GM21786 (cell line): Measurements from ENCODE around the gene LRIG1.
A peak's percentile ranks its signal among the peaks of the same experiment; 100 is the strongest.

Source experiments
- ATAC-seq: cut with Tn5 transposase; IDR thresholded peaks from one replicate; pipeline ENCODE4 v1.9.1; 2021; ENCODE audit not compliant: unreplicated experiment

LRIG1 gene, protein sequence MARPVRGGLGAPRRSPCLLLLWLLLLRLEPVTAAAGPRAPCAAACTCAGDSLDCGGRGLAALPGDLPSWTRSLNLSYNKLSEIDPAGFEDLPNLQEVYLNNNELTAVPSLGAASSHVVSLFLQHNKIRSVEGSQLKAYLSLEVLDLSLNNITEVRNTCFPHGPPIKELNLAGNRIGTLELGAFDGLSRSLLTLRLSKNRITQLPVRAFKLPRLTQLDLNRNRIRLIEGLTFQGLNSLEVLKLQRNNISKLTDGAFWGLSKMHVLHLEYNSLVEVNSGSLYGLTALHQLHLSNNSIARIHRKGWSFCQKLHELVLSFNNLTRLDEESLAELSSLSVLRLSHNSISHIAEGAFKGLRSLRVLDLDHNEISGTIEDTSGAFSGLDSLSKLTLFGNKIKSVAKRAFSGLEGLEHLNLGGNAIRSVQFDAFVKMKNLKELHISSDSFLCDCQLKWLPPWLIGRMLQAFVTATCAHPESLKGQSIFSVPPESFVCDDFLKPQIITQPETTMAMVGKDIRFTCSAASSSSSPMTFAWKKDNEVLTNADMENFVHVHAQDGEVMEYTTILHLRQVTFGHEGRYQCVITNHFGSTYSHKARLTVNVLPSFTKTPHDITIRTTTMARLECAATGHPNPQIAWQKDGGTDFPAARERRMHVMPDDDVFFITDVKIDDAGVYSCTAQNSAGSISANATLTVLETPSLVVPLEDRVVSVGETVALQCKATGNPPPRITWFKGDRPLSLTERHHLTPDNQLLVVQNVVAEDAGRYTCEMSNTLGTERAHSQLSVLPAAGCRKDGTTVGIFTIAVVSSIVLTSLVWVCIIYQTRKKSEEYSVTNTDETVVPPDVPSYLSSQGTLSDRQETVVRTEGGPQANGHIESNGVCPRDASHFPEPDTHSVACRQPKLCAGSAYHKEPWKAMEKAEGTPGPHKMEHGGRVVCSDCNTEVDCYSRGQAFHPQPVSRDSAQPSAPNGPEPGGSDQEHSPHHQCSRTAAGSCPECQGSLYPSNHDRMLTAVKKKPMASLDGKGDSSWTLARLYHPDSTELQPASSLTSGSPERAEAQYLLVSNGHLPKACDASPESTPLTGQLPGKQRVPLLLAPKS

DNA sequence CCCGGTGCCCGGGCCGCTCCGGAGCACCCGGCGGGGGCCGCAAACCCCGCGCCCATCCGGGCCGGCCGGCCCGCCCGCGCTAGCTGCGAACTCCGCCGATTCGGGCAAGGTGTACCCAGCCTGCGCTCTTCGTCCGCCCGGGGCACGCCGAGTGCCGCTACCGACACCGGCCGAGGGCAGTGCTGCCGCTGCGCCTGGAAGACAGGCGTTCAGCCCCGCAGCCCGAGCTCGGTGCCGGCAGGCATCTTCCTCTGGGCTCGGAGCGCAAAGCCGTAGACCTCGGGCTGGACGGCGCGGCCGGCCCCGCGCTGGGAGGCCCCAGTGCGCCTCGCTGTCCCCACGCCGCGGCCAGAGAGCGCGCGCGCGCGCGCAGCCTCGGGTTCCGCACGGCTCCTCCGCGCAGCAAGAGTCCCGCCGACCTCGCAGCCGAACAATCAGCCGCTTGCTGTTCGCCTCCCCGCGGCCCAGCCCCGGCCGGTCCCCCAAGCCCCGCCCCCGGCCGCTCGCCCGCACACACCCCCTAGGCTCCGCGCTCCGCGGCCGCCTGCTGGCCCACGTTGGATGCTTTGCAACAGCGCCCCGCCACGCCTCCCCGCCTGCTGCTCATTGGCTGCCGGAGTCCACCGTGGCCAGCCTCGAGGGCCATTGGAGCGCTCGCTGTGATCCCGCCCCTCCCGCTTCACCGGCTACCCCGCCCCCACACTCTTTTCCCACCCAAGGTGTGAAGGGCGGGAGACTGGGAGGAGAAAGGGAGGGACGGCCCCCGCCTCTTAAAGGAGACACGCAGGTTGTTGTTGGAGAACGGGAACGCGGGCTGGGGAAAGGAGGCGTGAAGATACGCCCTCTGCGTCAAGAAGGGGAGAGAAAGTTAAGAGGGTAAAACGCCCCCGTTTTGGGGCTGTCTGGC, at the start of gene LRIG1:
TSS of gene LRIG1 (minus strand) at position 447 of the 907 bp plus-strand sequence. CDS start 615 bp downstream, outside the sequence.
- peak; percentile 96 for ATAC-seq

DNA sequence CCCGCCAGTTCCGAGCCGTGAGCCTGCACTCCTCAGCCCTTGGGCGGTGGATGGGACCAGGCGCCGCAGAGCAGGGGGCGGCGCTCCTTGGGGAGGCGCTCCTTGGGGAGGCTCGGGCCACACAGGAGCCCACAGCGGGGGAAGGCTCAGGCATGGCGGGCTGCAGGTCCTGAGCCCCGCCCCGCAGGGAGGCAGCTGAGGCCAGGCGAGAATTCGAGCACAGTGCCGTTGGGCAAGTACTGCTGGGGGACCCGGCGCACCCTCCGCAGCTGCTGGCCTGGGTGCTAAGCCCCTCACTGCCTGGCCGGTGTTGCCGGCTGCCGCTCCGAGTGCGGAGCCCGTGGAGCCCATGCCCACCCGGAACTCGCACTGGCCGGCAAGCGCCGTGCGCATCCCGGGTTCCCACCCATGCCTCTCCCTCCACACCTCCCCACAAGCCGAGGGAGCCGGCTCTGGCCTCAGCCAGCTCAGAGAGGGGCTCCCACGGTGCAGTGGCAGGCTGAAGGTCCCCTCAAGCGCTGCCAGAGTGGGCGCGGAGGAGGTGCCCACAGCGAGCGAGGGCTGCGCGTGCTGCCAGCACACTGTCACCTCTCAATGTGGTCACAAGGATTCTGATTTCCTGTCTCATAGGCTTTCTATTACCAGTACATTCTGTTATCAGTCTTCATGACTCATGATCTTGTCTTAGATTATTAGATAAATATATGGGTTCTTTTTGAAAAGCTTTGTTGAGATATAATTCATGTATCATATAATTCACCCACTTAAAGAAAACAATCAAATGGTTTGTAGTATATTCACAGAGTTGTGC, 44.0 kb upstream of the LRIG1 start:
- ATAC-seq, result no peak

DNA sequence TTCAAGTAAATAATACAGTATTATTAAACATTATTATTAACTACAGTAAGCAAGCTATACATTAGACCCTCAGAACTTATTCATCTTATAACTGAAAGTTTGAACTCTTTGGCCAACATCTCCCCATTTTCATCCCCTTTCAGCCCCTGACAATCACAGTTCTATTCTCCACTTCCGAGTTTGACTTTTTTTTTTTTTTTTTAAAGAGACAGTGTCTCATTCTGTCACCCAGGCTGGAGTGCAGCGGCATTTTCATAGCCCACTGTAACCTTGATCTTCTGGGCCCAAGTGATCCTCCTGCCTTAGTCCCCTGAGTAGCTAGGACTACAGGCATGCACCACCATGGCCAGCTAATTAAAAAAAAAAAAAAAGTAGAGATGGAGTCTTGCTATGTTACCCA, 41.3 kb upstream of the LRIG1 start:
- no peak for ATAC-seq

DNA sequence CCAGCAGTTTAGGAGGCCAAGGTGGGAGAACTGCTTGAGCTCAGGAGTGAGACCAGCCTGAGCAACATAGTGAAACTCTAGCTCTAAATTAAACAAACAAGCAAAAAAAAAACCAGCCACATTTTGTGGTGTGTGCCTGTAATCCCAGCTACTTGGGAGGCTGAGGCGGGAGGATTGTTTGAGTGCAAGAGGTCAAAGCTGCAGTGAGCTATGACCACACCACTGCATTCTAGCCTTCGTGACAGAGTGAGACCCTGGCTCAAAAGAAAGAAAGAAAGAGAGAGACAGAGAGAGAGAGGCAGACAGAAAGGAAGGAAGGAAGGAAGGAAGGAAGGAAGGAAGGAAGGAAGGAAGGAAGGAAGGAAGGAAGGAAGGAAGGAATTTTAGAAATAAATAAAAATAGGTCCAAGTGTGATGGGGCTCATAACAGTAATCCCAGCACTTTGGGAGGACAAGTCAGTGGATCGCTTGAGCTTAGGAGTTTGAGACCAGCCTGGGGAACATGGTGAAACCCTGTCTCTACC, 38.7 kb upstream of the LRIG1 start:
- no peak for ATAC-seq

DNA sequence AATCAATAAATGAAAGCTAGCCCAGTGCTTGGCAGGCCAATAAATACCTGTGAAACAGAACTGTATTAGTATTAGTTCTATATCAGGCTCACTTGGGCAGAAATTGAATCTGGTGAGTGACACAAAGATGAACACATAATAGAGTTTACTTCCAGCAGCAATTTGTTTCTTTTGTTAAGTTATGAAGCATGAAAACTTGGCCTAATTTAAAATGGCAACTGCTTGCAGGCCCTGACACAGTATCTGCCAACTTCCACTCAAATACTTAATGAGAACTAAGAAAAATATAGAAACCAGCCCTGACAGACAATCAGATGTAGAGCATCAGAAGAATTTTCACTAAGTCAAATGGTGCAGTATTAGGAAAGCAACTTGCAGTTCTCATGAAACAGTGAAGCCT, 37.6 kb upstream of the LRIG1 start:
- ATAC-seq, result no peak

DNA sequence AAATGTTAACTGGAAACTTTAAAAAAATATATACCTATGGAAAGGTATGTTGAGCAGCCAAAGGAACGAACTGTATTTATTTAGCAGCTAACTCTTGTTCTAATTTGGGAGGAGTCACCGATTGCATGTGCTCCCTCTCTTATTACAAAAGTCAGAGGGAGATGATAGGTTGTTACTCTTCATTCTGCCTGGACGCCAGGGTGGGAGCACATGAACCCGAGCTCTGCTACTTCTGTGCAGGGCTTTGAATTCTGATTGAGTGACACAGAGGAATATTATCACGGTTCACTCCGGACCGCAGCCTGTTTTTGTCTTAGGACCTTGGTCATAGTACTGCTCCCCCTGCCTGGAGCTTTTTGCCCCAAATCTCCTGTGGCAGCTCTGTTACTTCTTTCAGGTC, 36.9 kb upstream of the LRIG1 start:
- ATAC-seq, result no peak

DNA sequence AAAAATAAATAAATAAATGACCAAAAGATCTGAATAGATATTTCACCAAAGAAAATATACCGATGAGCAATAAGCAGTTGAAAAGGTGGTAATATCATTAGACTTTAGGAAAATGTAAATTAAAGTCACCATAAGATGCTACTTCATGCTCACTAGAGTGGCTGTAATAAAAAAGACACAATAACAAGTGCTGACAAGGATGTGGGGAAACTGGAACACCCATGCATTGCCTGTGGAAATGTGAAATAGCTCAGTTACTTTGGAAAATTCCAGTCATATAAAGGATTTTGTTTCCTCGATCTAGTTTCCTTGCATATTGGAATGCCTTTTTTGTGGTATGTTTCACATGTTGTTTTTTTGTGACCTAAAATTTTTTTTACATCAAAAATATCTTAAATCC, 36.0 kb upstream of the LRIG1 start:
- no peak for ATAC-seq

DNA sequence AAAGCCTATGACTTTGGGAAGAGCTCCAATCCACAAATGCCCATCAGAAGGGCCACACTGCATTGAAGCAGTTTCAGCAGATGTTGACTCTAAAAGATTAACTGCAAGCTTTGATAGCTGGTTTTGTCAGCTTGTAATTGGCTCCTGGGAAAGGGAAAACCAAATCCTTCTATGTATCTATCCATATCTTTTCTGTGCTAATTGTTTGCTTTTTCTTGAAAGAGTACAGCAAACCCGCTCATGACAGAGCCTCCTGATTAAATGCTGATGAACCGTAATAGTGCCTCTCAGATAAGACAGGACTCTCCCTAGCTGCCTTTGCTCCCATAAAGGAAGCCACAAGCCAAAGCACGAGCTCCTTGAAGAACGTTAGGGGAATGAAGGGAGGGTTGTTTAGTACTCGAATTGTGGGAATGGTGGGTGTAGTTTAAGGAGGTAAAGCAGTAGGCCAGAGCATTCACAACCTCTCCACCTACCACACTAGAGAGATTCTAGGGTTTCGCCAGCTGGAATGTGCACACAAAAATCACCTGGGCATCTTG, 33.6 kb upstream of the LRIG1 start:
- ATAC-seq, result no peak

DNA sequence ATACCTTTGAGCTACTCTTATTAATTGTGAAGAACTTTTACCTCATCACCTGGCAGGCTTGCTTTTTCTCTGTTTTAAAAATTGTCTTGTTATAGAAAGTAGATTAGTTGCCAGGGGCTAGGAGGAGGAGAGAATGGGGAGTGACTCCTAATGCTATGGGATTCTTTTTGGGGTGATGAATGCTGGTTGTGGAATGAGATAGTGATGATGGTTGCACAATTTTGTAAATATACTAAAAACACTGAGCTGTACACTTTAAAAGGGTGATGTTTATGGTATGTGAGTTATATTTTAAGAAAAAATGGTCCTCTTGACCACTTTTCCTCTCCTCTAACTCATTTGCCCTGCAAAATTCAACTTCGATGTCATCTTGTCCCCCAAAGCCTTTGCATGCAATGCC, 31.8 kb upstream of the LRIG1 start:
- ATAC-seq, result no peak

DNA sequence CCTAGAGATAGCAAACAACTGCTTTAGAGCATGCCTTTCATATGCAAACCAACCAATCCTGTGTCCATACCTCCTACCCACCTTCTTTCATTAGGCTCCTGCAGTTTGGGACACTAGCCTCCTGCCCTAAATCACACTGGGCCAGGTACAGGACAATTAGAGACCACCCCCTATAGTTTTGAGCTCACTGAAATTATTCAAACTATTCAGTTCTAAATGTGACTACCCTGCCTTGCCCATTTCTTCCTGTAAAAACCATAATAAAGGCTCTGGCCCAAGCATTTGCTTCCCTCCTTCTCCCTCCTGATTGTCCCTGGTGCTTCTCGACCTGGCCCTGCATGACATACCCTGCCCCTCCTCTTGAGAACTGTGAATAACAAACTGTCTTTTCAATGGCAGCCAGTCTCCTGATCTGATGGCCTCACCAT, 31.4 kb upstream of the LRIG1 start:
- ATAC-seq, result no peak

DNA sequence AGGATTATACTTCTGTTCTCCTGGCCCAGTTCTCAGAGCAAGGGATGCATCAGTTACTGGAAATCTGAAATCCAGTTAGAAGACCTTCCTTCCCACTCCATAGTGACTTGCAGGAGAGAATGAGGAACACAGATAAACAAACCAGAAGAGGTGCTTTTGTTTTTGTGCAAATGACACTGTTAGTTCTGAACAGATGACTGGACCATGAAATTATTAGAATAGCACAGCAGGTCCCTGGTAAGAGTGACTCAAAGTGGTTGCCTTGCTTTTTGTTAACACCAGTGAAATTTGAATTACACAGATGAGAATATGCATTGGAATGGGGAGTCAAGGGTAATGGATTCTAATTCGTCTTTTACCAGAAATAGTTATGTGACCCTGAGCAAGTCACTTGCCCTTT, 30.4 kb upstream of the LRIG1 start:
- ATAC-seq, result no peak

DNA sequence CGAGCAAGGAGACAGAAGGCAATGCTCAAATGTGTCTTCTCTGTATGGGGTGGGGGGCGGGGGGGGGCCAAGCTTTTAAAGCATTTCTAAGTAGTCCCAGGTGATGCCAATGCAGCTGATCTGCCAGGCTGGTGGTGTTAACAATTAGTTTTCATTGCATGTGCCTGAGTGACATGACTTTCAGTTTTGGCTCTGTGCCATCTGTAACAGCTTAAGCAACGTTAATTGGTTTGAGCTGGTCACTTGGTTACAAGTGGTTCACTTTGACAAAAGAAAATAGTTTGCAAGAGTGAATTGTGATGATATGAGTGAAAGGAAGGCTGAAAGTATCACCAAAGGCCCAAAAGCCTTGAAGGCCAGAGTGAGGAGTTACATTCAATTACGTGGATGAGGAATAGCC, 26.4 kb upstream of the LRIG1 start:
- no peak for ATAC-seq

DNA sequence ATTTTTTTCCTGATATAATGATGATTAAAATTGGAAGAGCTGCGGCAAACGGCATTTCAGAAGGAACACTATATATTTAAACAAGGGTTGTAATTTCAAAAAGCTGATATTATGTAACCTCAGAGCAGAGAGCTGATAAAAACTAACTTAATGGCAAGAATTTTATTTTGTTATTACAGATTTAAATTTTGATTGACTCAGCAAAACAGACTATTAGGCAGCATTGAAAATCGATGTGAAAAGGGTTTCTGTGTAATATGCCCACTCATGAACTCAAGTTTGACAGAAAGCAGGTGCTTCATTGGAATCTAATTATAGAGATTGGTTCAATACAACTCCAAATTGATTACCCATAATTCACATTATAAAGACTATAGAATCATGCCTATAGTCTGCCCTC, 24.9 kb upstream of the LRIG1 start:
- no peak for ATAC-seq

DNA sequence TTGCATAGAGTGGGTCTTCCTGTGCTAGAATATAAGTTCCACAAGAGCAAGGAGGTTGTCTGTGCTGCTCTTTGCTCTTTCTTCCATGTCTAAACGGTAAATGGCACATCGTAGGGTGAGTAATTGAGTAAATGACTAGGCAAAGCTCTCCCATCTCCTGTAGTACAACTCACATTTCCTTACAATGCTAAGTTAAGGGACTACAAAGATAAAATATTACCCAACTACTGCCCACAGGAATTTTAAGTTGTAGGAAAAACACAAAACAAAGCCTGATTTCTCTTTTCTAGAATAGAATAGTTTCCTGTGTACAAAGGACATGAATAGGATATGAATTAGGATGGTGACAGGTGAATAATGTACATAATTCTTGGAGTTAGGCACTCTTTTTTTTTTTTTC, 19.9 kb upstream of the LRIG1 start:
- ATAC-seq, result no peak

DNA sequence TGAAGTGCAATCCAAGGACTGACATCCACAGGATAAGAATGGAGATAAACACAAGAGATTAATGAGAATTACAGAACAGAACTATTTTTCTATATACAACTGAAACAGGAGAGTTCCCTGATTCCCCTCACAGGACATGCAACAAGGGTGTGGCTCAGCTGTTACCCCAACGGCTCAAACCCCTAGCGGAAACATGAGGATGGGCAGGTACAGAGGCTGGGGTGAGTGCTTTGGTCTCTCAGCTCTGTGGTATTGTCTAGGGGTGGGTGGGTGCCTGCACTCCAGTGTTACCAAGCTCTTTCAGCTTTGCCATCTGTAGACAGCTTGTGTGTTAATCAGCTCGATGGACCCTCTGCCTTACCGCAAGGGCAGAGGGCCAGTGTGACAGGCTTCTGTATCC, 17.8 kb upstream of the LRIG1 start:
- no peak for ATAC-seq

DNA sequence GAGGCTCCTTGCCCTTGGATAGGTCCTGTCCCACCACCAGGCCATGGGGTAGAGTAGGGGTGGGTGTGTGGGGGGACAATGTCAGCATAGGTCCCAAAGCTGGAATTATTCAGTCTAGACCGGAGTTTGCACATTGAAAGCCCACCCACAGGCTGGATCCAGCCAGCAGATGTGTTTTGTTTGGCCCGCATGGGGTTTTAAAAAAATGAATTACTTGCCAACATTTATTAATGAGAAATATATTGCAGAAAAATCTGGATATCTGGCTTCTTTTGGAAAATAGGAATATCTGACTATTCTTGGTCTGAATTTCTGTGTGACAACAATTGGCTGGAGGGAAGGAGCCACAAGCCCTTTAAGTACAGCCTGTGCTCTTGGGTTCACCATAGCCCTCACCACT, 17.3 kb upstream of the LRIG1 start:
- ATAC-seq, result no peak

DNA sequence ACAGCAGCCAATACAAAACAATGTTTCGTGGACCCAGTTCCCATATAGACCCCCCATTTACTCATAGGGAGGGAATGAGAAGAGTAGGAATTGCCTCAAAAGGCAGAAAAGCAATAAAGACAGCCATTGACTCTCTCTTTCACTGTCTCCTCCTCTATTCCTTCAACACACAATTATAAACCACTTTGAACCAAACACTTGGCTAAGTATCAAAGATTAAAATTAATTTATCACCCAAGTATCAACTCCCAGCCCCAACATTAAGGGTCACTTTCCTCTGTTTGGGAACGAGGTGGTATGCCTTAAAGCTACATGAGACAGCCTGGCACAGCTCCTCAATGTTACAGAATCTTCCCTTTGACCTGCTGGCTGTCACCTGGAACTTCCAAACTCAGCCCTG, 16.4 kb upstream of the LRIG1 start:
- ATAC-seq, result no peak

DNA sequence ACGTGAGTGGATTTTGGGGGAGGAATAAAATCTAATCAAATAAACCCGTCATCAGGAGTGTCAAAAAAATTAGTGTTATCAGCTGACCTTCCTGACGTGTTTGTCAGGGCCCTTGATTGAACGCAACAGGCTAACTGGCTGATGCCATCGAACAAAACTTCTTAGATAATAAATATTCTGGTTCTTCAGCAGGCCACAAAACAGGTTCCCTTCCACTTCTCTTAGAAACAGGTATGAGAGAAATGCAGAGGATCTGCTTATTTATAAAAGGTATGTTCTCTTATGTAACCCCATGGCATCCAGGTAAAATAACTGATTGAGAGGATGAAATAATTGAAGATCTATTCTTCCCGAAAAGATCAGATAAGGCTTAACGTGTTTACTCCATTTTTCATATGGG, 7.6 kb upstream of the LRIG1 start:
- ATAC-seq, result no peak
